Smooth muscle cell (in vitro differentiated cells): Measurements from ENCODE around the gene NTN1. TPM values are rescaled to one million over a fixed set of nuclear protein-coding genes. Genes with fewer than 3 reads are reported as not detected.

ENCODE experiments used
- DNase-seq: peaks from one replicate; lab custom pipeline; 2025; ENCODE audit not compliant: unreplicated experiment; lab: John Stamatoyannopoulos, UW
- H2AFZ ChIP-seq: fragments of 200-600 bp; sonication (generic); 2 replicates; pipeline ENCODE4 v1.6.0; 2016; ENCODE audit warnings: antibody characterized with exemption, low read depth, mild to moderate bottlenecking
- H3F3A ChIP-seq: fragments of 200-600 bp; sonication (generic); 2 replicates; pipeline ENCODE4 v1.6.0; 2017; ENCODE audit warnings: antibody characterized with exemption, low read depth
- H3K27ac ChIP-seq: fragments of 200-600 bp; sonication (generic); 2 replicates; pipeline ENCODE4 v1.5.1; 2016; ENCODE audit warnings: low read depth, mild to moderate bottlenecking
- H3K27me3 ChIP-seq: fragments of 200-600 bp; sonication (generic); 2 replicates; pipeline ENCODE4 v1.6.1; 2016; ENCODE audit warnings: low read depth, mild to moderate bottlenecking
- H3K36me3 ChIP-seq: fragments of 200-600 bp; sonication (generic); 2 replicates; pipeline ENCODE4 v1.5.1; 2016; ENCODE audit warnings: low read depth
- H3K4me1 ChIP-seq: fragments of 200-600 bp; sonication (generic); 2 replicates; pipeline ENCODE4 v1.5.1; 2016; ENCODE audit warnings: low read depth
- H3K4me2 ChIP-seq: fragments of 200-600 bp; sonication (generic); 2 replicates; pipeline ENCODE4 v1.6.0; 2016; ENCODE audit warnings: mild to moderate bottlenecking
- H3K4me3 ChIP-seq: fragments of 200-600 bp; sonication (generic); 2 replicates; pipeline ENCODE4 v1.5.1; 2016; ENCODE audit warnings: mild to moderate bottlenecking
- H3K79me2 ChIP-seq: fragments of 200-600 bp; sonication (generic); 2 replicates; pipeline ENCODE4 v1.6.0; 2016; ENCODE audit warnings: low read depth, mild to moderate bottlenecking
- H3K9ac ChIP-seq: fragments of 200-600 bp; sonication (generic); 2 replicates; pipeline ENCODE4 v1.6.0; 2016; ENCODE audit warnings: low read depth
- H3K9me3 ChIP-seq: fragments of 200-600 bp; sonication (generic); replicated peaks from 2 replicates; pipeline ENCODE4 v1.5.1; 2016; ENCODE audit warnings: low read depth
- H4K20me1 ChIP-seq: fragments of 200-600 bp; sonication (generic); 2 replicates; pipeline ENCODE4 v1.6.0; 2016; ENCODE audit warnings: low read depth
- CTCF ChIP-seq: fragments of 200-600 bp; sonication (generic); IDR thresholded peaks from 2 replicates; pipeline ENCODE4 v1.5.1; 2017; ENCODE audit warnings: borderline replicate concordance, mild to moderate bottlenecking, antibody characterized with exemption; ENCODE audit not compliant: insufficient read depth, poor library complexity, severe bottlenecking
- WGBS: methylation state at CpG from one replicate; pipeline ENCODE4 v1.1.7; 2016; ENCODE audit warnings: low lambda C conversion rate; 5-methylcytosine and 5-hydroxymethylcytosine counted together
- polyA plus RNA-seq: library from polyadenylated mRNA; unstranded; fragments of >200 nt; fragmentation: Nextera tagmentation; extraction: Ambion mirVana; gene quantifications from 2 replicates; pipeline ENCODE4 v1.2.1, GENCODE V29; 2016
- total RNA-seq: library from RNA; depleted of rRNA; stranded (reverse); fragments of >200 nt; gene quantifications from 2 replicates; pipeline ENCODE4 v1.2.3, GENCODE V29; 2014

Gene NTN1
- total and polyA plus RNA-seq, 2 experiments from 2014 or later, result 0.07 to 0.72 TPM

DNA sequence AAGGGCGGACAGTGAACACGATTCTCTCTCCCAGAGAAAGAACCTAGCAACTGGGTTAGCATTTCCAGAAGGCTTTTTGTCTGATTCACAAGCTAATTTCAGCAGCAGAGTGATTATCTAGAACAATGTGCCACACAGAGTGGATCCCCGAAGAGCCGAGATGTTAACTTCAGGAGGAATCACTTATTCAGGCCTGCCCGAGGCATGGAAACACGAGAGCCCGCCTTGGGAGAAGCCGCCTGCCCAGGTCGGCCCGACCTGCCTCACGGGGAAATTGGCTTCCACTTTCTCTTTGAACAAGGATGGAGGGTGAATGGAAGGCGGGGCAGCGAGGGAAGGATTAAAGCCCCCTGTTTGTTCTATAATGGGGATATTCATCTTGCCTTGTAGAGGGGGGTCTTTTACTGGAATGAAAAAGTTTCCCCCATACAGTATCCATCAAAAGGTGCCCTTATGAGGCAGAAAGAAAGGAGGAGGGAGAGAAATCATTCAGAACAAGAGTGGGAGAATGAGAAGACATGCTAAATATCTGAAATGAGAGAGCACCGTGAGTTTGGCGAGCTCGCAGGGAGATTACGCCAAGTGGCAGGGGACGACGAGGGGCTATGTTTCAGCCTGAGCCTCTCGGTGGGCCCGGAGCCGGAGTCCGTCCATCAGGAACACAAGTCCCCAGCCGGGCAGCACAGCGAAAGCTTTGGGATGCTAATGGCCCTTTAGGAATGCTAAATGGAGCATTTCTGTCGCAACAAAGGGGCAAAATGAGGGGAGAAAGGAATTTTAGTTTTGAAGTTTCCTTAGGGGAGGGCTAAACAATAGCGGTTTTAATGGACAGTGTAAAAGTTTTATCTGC, 33.0 kb downstream of the NTN1 start:
- Histone ChIP-seq H3K4me1 (peaks cover 24% of the 10 kb centered on the region), H3K79me2 (no peaks in the 10 kb centered on the region), H4K20me1 (no peaks in the 10 kb centered on the region), H3K27me3 (peaks cover 25% of the 10 kb centered on the region), H3K36me3 (no peaks in the 10 kb centered on the region), H3K9me3 (no peaks in the 10 kb centered on the region), H3K4me2 (peak overlapping the region; percentile 68), H3K9ac (no peak overlapping the region), H3K27ac (no peak overlapping the region), H2AFZ (no peak overlapping the region), H3F3A (no peaks in the 10 kb centered on the region), H3K4me3 (no peak overlapping the region)
- no peak for TF ChIP-seq CTCF
- 33% methylated on average over 27 of the region's 27 CpGs for WGBS
- no peak for DNase-seq

DNA sequence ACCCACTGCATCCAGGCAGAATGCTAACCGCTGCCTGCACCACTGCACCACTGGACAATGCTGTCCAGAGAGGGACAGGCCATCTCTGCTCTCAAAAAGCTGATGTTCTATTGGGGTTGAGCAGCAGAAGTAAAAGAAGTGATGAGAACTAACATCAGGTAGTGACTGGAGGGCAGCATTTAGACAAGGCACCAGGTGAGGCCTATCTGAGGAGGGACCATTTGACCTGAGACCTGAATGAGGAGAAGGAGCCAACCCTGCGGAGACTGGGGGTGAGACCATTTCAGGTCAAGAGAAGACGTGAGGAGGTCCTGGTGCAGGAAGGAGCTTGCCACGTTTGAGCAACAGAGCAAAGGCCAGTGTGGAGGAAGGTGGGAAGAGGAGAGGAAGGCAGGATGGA, 34.0 kb downstream of the NTN1 start:
- 83% methylated on average over 4 of the region's 4 CpGs for WGBS
- no peak for DNase-seq
- Histone ChIP-seq H3K36me3 (no peaks in the 10 kb centered on the region), H3K9me3 (no peaks in the 10 kb centered on the region), H3K9ac (no peak overlapping the region), H3K27me3 (peaks cover 25% of the 10 kb centered on the region), H3K4me3 (no peak overlapping the region), H3K79me2 (no peaks in the 10 kb centered on the region), H3F3A (no peaks in the 10 kb centered on the region), H2AFZ (no peak overlapping the region), H3K4me1 (peaks cover 24% of the 10 kb centered on the region), H3K4me2 (no peak overlapping the region), H3K27ac (no peak overlapping the region), H4K20me1 (no peaks in the 10 kb centered on the region)
- TF ChIP-seq CTCF, result no peak

DNA sequence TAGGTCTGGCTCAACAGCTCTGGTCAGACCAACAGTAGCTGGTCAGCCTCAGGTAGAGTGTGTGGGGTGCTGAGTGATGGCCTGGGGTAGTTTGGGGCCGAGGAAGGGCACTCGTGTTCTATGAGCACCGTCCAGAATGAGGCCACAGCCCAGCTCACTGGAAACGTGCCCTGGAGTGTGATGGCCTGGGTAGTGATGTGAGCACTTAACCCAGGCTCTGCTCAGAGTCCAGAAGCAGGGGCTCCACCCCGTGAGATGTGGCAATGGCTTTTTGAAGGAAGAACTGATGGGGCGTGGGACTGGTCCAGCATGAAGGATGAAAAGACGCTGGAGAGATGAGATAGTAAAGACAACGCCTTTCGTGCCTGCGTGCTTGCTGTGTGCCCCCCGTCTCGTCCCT, 35.3 kb downstream of the NTN1 start:
- no peak overlapping the region for H3K4me2 ChIP-seq
- no peaks in the 10 kb centered on the region for H3K9me3 ChIP-seq
- H3K4me3 ChIP-seq, result no peak overlapping the region
- H3K79me2 ChIP-seq, result no peaks in the 10 kb centered on the region
- H3K4me1 ChIP-seq, result peaks cover 20% of the 10 kb centered on the region
- 88% methylated on average over 12 of the region's 12 CpGs for WGBS
- no peak for TF ChIP-seq CTCF
- no peak for DNase-seq
- H3K27ac ChIP-seq, result no peak overlapping the region
- H4K20me1 ChIP-seq, result no peaks in the 10 kb centered on the region
- no peaks in the 10 kb centered on the region for H3K36me3 ChIP-seq
- H2AFZ ChIP-seq, result no peak overlapping the region
- H3F3A ChIP-seq, result no peaks in the 10 kb centered on the region
- peaks cover 25% of the 10 kb centered on the region for H3K27me3 ChIP-seq
- H3K9ac ChIP-seq, result no peak overlapping the region

- no peaks in the 10 kb centered on the region for H4K20me1 ChIP-seq
- no peaks in the 10 kb centered on the region for H3K9me3 ChIP-seq
- peaks cover 25% of the 10 kb centered on the region for H3K27me3 ChIP-seq
- DNase-seq, result no peak
- no peaks in the 10 kb centered on the region for H3K79me2 ChIP-seq
- no peak for TF ChIP-seq CTCF
- H3K4me3 ChIP-seq, result no peak overlapping the region
- no peak overlapping the region for H3K27ac ChIP-seq
- H2AFZ ChIP-seq, result no peak overlapping the region
- H3K9ac ChIP-seq, result no peak overlapping the region
- H3K4me2 ChIP-seq, result no peak overlapping the region
- H3F3A ChIP-seq, result no peaks in the 10 kb centered on the region
- WGBS, result 85% methylated on average over 7 of the region's 7 CpGs
- H3K36me3 ChIP-seq, result no peaks in the 10 kb centered on the region
- peaks cover 20% of the 10 kb centered on the region for H3K4me1 ChIP-seq
Measured at GRCh38 chr17:9057310-9057709, 36.0 kb downstream of the NTN1 start.
